Tibial artery (tissue), 4 donors: ENCODE measurements around the gene DENND5B.

Experiments used
- DNase-seq, 2 donors: peaks; one replicate each; pipeline ENCODE4 v3.0.0-alpha.2; 2019
- H3K27ac ChIP-seq, 2 donors: fragments of 200-600 bp; sonication (generic) in 1 of 2; 1 replicate in 1 of 2; 2 replicates in 1 of 2; pipeline ENCODE4 v1.5.1; 2018 to 2019; ENCODE audit warnings: mild to moderate bottlenecking in 1 of 2
- H3K27me3 ChIP-seq, 2 donors: fragments of 200-600 bp; sonication (generic) in 1 of 2; one replicate each; pipeline versions ENCODE4 v1.5.1 to v1.6.0; 2016 to 2019
- H3K36me3 ChIP-seq, 3 donors: fragments of 200-600 bp; sonication (generic) in 2 of 3; one replicate each; pipeline ENCODE4 v1.5.1; 2016 to 2019; ENCODE audit warnings: mild to moderate bottlenecking in 2 of 3
- H3K4me1 ChIP-seq, 4 donors: fragments of 200-600 bp; sonication (generic) in 2 of 4; 1 replicate in 3 of 4; 2 replicates in 1 of 4; pipeline ENCODE4 v1.5.1; 2016 to 2019
- H3K4me3 ChIP-seq, 2 donors: fragments of 200-600 bp; sonication (generic) in 1 of 2; 1 replicate in 1 of 2; 2 replicates in 1 of 2; pipeline ENCODE4 v1.5.1; 2018 to 2019; ENCODE audit warnings: mild to moderate bottlenecking in 2 of 2
- H3K9me3 ChIP-seq, 3 donors: fragments of 200-600 bp; sonication (generic) in 1 of 3; one replicate each; pipeline ENCODE4 v1.5.1; 2016 to 2019
- CTCF ChIP-seq, 2 experiments: fragments of 200-600 bp in 1 of 2; fragments of 450-650 bp in 1 of 2; IDR thresholded peaks; one replicate each; pipeline ENCODE4 v1.5.1; 2017 to 2019; ENCODE audit warnings: antibody characterized with exemption in 2 of 2, mild to moderate bottlenecking in 1 of 2, moderate library complexity in 1 of 2
- intact Hi-C: fragments of 100-400 bp; cut with DNase I; formaldehyde crosslinking; loops from one replicate; pipeline ENCODE4 v1.15.0; 2023; ENCODE audit warnings: low total_unique reads

DENND5B gene

DNA sequence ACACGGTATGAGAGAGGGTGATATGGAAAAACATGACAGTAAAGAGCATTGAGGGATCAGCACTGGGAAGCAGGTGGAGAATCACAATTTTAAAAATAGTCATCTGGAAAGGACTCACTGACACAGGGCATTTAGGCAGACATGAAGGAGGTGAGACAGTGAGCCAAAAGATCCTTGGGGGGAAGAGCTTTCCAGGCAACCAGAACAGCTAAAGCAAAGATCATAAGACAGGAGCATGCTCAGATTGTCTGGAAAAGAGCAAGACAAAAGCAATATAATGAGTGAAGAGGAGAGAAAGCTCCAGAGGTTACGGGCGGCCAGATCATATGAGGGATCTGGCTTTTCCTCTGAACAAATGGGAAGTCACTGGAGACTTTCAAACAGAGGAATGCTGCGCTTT, 63.9 kb downstream of the DENND5B start:
- Histone ChIP-seq H3K4me3 (no peak overlapping the region), H3K27ac (no peak overlapping the region), H3K4me1 (peaks cover 0 to 22% (median 4%) of the 10 kb centered on the region in 4 donors), H3K27me3 (no peaks in the 10 kb centered on the region), H3K36me3 (no peaks in the 10 kb centered on the region), H3K9me3 (no peaks in the 10 kb centered on the region)
- intact Hi-C loops, result no loop called here
- TF ChIP-seq CTCF (IDR thresholded peaks at IDR 0.05), result no peak
- DNase-seq, result no peak

DNA sequence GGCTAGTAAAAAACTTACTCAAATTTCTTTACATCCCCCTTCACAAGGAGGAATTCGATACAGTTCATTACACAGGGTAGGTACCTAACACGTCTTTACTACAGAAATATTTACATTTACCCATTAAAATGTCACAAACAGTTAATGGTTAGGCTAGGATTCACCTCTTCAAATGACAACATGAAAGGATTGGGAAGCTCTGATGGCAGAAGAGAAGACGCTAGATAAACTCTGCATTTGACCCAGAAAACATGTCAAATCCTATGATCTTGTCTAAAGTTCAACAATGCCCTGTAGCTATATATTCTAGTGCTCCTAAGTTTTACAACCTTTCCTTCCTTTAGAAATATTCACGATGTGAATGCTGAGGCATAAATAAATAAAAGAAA, 64.8 kb downstream of the DENND5B start:
- no peak for TF ChIP-seq CTCF (IDR thresholded peaks at IDR 0.05)
- Histone ChIP-seq H3K27me3 (no peaks in the 10 kb centered on the region), H3K9me3 (no peaks in the 10 kb centered on the region), H3K4me3 (no peak overlapping the region), H3K36me3 (no peaks in the 10 kb centered on the region), H3K27ac (no peak overlapping the region), H3K4me1 (peaks cover 0 to 19% (median 0%) of the 10 kb centered on the region in 4 donors)
- intact Hi-C loops, result no loop called here
- DNase-seq, result no peak

DNA sequence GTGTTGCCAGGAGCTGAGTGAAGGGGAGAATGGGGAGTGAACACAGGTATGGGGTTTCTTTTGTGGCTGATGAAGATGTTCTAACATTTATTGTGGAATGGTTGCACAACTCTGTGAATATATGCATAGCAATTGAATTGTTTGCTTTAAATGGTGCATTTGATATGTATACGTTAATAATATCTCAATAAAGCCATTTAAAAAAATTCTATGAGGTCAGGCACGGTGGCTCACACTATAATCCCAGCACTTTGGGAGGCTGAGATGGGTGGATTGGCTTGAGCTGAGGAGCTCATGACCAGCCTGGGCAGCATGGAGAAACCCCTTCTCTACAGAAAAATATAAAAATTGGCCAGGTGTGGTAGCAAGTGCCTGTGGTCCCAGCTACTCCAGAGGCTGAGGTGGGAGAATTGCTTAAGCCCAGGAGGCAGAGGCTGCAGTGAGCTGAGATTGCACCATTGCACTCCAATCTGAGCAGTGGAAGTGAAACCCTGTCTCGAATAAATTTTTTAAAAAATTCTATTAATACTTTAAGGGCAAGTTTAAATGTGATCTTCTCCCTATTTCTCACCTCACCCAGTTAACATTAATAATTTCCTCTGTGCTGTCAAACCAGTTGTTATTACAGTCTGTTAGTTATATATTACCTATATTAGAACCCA, 65.3 kb downstream of the DENND5B start:
- H3K9me3 ChIP-seq, result no peaks in the 10 kb centered on the region
- no peak overlapping the region for H3K27ac ChIP-seq
- no peak overlapping the region for H3K4me3 ChIP-seq
- H3K27me3 ChIP-seq, result no peaks in the 10 kb centered on the region
- no peak for DNase-seq
- H3K36me3 ChIP-seq, result no peaks in the 10 kb centered on the region
- intact Hi-C loops, result no loop called here
- no peak for TF ChIP-seq CTCF (IDR thresholded peaks at IDR 0.05)
- peaks cover 0 to 19% (median 0%) of the 10 kb centered on the region in 4 donors for H3K4me1 ChIP-seq

GRCh38 chr12:31524791-31525495, 66.0 kb downstream of the DENND5B start:
- H3K36me3 ChIP-seq, result no peaks in the 10 kb centered on the region
- no peak for TF ChIP-seq CTCF (IDR thresholded peaks at IDR 0.05)
- no peak for DNase-seq
- no peak overlapping the region for H3K27ac ChIP-seq
- H3K4me3 ChIP-seq, result no peak overlapping the region
- peaks cover 0 to 22% (median 2%) of the 10 kb centered on the region in 4 donors for H3K4me1 ChIP-seq
- intact Hi-C loops, result loop anchor here (5.0 kb wide), 1 partner anchor 43 kb away; no protein-coding TSS in a partner anchor
- H3K27me3 ChIP-seq, result no peaks in the 10 kb centered on the region
- H3K9me3 ChIP-seq, result no peaks in the 10 kb centered on the region

DNA sequence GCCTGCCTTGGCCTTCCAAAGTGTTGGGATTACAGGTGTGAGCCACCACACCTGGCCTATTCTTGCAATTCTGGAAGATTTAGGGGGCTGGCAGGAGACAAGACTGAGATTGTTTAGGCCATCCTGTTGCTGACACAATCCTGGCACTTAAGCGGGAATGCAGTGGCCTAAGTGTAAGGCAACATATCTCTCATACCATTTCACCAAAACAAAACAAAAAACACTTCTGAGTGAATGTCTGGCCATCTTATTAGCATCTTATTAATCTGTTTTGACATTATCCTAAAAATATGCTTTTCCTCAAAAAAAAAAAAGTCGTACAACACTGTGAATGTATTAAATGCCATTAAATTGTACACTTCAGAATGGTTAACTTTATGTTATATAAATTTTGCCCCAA, 67.6 kb downstream of the DENND5B start:
- intact Hi-C loops, result loop anchor here (5.0 kb wide), 1 partner anchor 41 kb away; no protein-coding TSS in a partner anchor
- DNase-seq, result no peak
- Histone ChIP-seq H3K27me3 (no peaks in the 10 kb centered on the region), H3K4me3 (no peak overlapping the region), H3K4me1 (peaks cover 0 to 38% (median 14%) of the 10 kb centered on the region in 4 donors), H3K9me3 (no peaks in the 10 kb centered on the region), H3K36me3 (no peaks in the 10 kb centered on the region), H3K27ac (no peak overlapping the region)
- no peak for TF ChIP-seq CTCF (IDR thresholded peaks at IDR 0.05)
